ENCODE results near the gene ITM2C.

The ITM2C gene

DNA sequence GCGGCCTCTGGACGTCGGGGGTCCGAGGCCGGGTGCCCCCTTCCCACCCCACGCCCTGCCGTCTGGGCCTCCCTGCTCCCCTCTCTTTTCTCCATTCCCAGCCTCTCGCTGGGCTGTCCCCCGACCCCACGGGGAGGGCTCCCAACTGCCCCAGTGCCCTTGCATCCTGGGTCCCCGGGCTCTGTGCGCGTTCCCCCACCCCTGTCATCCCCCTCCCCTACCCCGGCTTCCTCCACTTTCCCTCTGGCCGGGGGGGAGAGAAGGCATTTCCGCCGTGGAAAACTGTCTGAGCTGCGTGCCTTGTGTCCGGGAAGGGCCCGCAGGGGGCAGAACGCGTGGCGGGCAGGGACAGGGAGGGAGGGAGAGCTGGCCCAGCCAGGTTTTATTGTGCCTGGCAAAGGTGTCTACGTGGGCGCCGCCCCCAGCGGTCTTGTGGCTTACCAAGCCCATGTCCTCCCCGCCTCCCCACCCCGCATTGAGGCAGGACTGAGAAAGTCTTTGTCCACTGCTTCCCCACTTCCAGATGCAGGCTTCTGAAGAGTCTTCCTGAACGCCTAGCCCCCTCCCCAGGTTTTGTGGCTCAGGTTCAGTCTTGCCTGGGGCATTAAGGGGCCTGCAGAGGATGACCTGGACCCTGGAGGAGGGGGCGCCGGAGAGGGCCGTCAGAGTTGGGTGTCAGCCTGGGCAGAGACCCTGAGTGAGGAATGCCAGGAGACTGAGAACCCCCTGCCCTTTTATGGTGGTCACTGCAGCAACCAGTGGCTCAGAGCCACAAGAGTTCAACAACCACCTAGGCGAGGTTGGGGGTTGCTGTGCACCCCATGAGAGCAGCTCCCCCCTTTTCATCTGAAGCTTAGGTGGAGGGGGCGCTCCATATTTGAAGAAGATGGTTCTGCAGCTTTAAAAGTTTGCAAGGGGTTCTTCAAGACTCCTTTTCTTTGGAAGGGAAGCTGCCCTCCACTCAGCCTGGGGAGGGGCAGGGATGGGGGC lies 1.3 kb downstream of the ITM2C start:
- H3K18ac ChIP-seq (ENCODE audit: low read length) = peak overlapping the region; percentile 98
- peak overlapping the region; percentile 64 for H2BK120ac ChIP-seq (ENCODE audit: low read depth, low read length)
- H2BK5ac ChIP-seq (ENCODE audit: low read length) = peak overlapping the region; percentile 91
- H4K91ac ChIP-seq (ENCODE audit: low read depth, low read length, poor library complexity) = no peak overlapping the region
- H3K4me3 ChIP-seq (ENCODE audit: low read length in 2 of 2) = peak overlapping the region; percentile 93 to 97
- peak overlapping the region; percentile 81 for H3K9ac ChIP-seq (ENCODE audit: low read depth, low read length, poor library complexity)
- H3K27me3 ChIP-seq (ENCODE audit: control insufficient read depth in 3 of 3, insufficient read depth in 3 of 3, low read depth in 1 of 3, low read length in 3 of 3) = peaks cover 0 to 20% (median 0%) of the 10 kb centered on the region in 3 experiments
- H2AK5ac ChIP-seq (ENCODE audit: low read depth, low read length) = peak overlapping the region; percentile 92
- peak overlapping the region; percentile 53 for H3K27ac ChIP-seq (replicated peaks; ENCODE audit: low read length)
- H3K4me1 ChIP-seq (ENCODE audit: control insufficient read depth in 2 of 2, insufficient read depth in 1 of 2, low read depth in 1 of 2, low read length in 2 of 2) = peaks cover 48% of the 10 kb centered on the region in 2 donors
- H3K36me3 ChIP-seq (replicated peaks in 1 of 2; ENCODE audit: control insufficient read depth in 2 of 2, insufficient read depth in 2 of 2, low read length in 2 of 2) = peaks cover 0 to 13% of the 10 kb centered on the region in 2 donors
- no peak for DNase-seq (ENCODE audit: low spot score)
- peak overlapping the region; percentile 63 for H2BK12ac ChIP-seq (ENCODE audit: low read length)
- peak overlapping the region; percentile 75 for H2AFZ ChIP-seq (ENCODE audit: low read length)
- no peaks in the 10 kb centered on the region for H3K9me3 ChIP-seq (replicated peaks in 1 of 2; ENCODE audit: control insufficient read depth in 2 of 2, insufficient read depth in 1 of 2, low read depth in 1 of 2, low read length in 2 of 2)
- H3K79me1 ChIP-seq (ENCODE audit: low read depth, low read length) = peaks cover 15% of the 10 kb centered on the region
- H3K23ac ChIP-seq (ENCODE audit: low read depth, low read length, poor library complexity) = peak overlapping the region; percentile 69
- H4K8ac ChIP-seq (ENCODE audit: low read depth, low read length) = no peak overlapping the region
- peak overlapping the region; percentile 83 for H3K4me2 ChIP-seq (ENCODE audit: insufficient read depth, low read length, poor library complexity, severe bottlenecking)
- H3K4ac ChIP-seq (ENCODE audit: low read length) = no peak overlapping the region
- H3K14ac ChIP-seq (ENCODE audit: low read length) = peak overlapping the region; percentile 90
- peak overlapping the region; percentile 73 for H2BK15ac ChIP-seq (ENCODE audit: low read length)
- WGBS, 2 donors (ENCODE audit: extremely low coverage in 2 of 2, insufficient read length in 2 of 2, insufficient replicate concordance in 1 of 2) = no CpG with 5 or more reads among the region's 35 CpGs

DNA sequence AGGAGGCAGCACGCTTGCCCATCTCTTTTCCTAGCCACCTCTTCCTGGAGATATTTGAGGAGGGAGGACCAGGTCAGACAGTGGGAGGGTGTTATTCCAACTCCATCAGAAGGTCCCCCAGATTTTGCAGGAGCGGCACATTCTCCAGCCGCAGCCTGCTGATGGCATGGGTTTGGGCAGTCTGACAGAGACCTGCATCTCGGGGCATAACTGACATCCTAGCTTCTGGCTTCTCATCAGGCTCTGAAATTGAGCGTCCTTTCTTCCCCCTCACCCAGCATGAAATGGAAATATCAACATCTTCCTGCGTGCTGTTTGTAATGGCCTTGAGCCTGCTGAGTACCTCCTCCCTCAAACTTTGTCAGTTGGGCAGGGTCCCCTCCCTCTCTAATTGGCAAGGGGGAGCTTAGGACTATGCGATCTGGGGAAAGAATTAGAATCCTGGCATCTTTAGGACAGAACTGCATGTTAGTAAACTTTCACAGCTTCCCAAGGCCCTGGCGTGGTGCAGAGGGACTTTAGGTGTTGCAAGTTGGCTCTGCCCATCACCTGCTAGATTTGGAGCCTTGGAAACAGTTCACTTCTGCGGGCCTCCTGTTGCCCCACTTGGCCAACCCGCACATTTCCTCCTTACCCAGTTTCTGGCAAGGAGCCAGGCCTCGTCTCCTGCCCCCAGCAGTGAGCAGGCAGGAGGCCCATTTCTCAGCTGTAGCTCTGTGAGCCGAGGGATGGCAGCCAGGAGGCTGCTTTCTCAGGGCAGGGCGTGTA lies 2.2 kb downstream of the ITM2C start:
- no peak overlapping the region for H3K27ac ChIP-seq (replicated peaks; ENCODE audit: low read length)
- H3K4me3 ChIP-seq (ENCODE audit: low read length in 2 of 2) = no peak overlapping the region

DNA sequence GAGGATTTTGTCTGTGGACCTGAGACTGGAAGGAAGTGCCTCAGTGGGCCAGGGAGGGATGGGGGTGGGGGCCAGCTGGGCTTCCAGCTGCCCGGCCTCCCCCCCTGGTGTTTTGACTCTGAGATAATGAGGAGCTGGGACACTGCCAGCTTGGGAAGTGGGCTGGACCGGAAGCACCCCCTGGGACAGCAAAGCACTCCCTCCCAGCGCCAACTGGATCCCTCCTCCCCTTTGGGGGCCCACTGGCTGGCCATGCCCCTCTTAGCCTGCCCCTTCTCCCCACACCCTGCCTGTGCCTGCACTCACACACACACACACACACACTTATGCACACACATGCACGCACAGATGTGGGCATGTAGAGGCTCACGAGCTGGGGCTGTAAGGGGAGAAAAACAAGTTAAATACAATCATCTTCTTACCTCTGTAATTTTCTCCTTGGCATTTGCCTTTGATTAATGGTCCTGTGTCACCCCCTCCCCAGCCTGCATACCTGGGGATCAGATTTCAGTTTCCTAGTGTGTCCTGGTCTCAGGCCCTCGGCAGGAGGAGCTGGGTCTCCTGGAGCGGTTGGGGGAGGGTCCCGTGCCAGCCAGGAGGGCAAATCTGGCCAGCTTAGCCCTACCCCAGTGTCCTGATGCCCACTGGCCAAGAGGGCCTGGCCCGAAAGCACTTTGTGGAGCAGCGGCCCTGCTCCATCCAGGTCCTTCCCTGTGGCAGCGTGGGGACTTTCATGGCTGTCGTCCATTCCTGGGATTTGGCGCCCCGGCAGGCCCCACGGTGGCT lies 3.6 kb downstream of the ITM2C start:
- Histone ChIP-seq H3K36me3 (replicated peaks in 1 of 2; ENCODE audit: control insufficient read depth in 2 of 2, insufficient read depth in 2 of 2, low read length in 2 of 2) (peaks cover 0 to 23% of the 10 kb centered on the region in 2 donors), H3K79me1 (ENCODE audit: low read depth, low read length) (peaks cover 16% of the 10 kb centered on the region), H4K8ac (ENCODE audit: low read depth, low read length) (peak overlapping the region; percentile 70), H3K4ac (ENCODE audit: low read length) (no peak overlapping the region), H3K9me3 (replicated peaks in 1 of 2; ENCODE audit: control insufficient read depth in 2 of 2, insufficient read depth in 1 of 2, low read depth in 1 of 2, low read length in 2 of 2) (no peaks in the 10 kb centered on the region), H3K9ac (ENCODE audit: low read depth, low read length, poor library complexity) (peak overlapping the region; percentile 27), H3K14ac (ENCODE audit: low read length) (peak overlapping the region; percentile 57), H2BK120ac (ENCODE audit: low read depth, low read length) (no peak overlapping the region), H2BK12ac (ENCODE audit: low read length) (peak overlapping the region; percentile 76), H3K27me3 (ENCODE audit: control insufficient read depth in 3 of 3, insufficient read depth in 3 of 3, low read depth in 1 of 3, low read length in 3 of 3) (peaks cover 0 to 4% (median 0%) of the 10 kb centered on the region in 3 experiments), H3K4me1 (ENCODE audit: control insufficient read depth in 2 of 2, insufficient read depth in 1 of 2, low read depth in 1 of 2, low read length in 2 of 2) (peaks cover 53 to 58% of the 10 kb centered on the region in 2 donors), H2BK5ac (ENCODE audit: low read length) (peak overlapping the region; percentile 58), H3K4me2 (ENCODE audit: insufficient read depth, low read length, poor library complexity, severe bottlenecking) (peak overlapping the region; percentile 45), H2AK5ac (ENCODE audit: low read depth, low read length) (peak overlapping the region; percentile 87), H3K18ac (ENCODE audit: low read length) (peak overlapping the region; percentile 96), H3K4me3 (ENCODE audit: low read length in 2 of 2) (no peak overlapping the region), H3K27ac (replicated peaks; ENCODE audit: low read length) (peak overlapping the region; percentile 51), H2BK15ac (ENCODE audit: low read length) (peak overlapping the region; percentile 69), H4K91ac (ENCODE audit: low read depth, low read length, poor library complexity) (no peak overlapping the region), H2AFZ (ENCODE audit: low read length) (no peak overlapping the region), H3K23ac (ENCODE audit: low read depth, low read length, poor library complexity) (peak overlapping the region; percentile 61)
- DNase-seq (ENCODE audit: low spot score) = no peak
- WGBS, 2 donors (ENCODE audit: extremely low coverage in 2 of 2, insufficient read length in 2 of 2, insufficient replicate concordance in 1 of 2) = no CpG with 5 or more reads among the region's 15 CpGs

More for the DNA sequence above, 2.2 kb downstream of the ITM2C start:
- Histone ChIP-seq H3K14ac (ENCODE audit: low read length) (no peak overlapping the region), H3K23ac (ENCODE audit: low read depth, low read length, poor library complexity) (no peak overlapping the region), H3K18ac (ENCODE audit: low read length) (peak overlapping the region; percentile 39), H3K9me3 (replicated peaks in 1 of 2; ENCODE audit: control insufficient read depth in 2 of 2, insufficient read depth in 1 of 2, low read depth in 1 of 2, low read length in 2 of 2) (no peaks in the 10 kb centered on the region), H2AK5ac (ENCODE audit: low read depth, low read length) (peak overlapping the region; percentile 92), H3K4me1 (ENCODE audit: control insufficient read depth in 2 of 2, insufficient read depth in 1 of 2, low read depth in 1 of 2, low read length in 2 of 2) (peaks cover 53 to 56% of the 10 kb centered on the region in 2 donors), H3K79me1 (ENCODE audit: low read depth, low read length) (peaks cover 18% of the 10 kb centered on the region), H3K4ac (ENCODE audit: low read length) (peak overlapping the region; percentile 24), H2BK15ac (ENCODE audit: low read length) (peak overlapping the region; percentile 73), H3K36me3 (replicated peaks in 1 of 2; ENCODE audit: control insufficient read depth in 2 of 2, insufficient read depth in 2 of 2, low read length in 2 of 2) (peaks cover 0 to 13% of the 10 kb centered on the region in 2 donors), H3K9ac (ENCODE audit: low read depth, low read length, poor library complexity) (no peak overlapping the region), H3K27me3 (ENCODE audit: control insufficient read depth in 3 of 3, insufficient read depth in 3 of 3, low read depth in 1 of 3, low read length in 3 of 3) (peaks cover 0 to 17% (median 0%) of the 10 kb centered on the region in 3 experiments), H2BK5ac (ENCODE audit: low read length) (peak overlapping the region; percentile 91), H4K8ac (ENCODE audit: low read depth, low read length) (no peak overlapping the region), H2BK120ac (ENCODE audit: low read depth, low read length) (peak overlapping the region; percentile 64), H3K4me2 (ENCODE audit: insufficient read depth, low read length, poor library complexity, severe bottlenecking) (peak overlapping the region; percentile 83), H2BK12ac (ENCODE audit: low read length) (no peak overlapping the region), H4K91ac (ENCODE audit: low read depth, low read length, poor library complexity) (no peak overlapping the region), H2AFZ (ENCODE audit: low read length) (no peak overlapping the region)
- DNase-seq (ENCODE audit: low spot score) = no peak
- WGBS, 2 donors (ENCODE audit: extremely low coverage in 2 of 2, insufficient read length in 2 of 2, insufficient replicate concordance in 1 of 2) = no CpG with 5 or more reads among the region's 13 CpGs
